GM18951 (cell line): ENCODE data around the gene COMT.

Experiments
- POLR2A ChIP-seq: IDR thresholded peaks from 4 replicates; pipeline ENCODE4 v1.6.1; 2011; ENCODE audit warnings: mild to moderate bottlenecking; ENCODE audit not compliant: insufficient read length, insufficient read depth; ENCODE audit errors: extremely low read depth
- in situ Hi-C: fragments of 300-500 bp; cut with MboI; formaldehyde crosslinking; loops from one replicate; pipeline ENCODE4 v1.12.0; 2022; ENCODE audit warnings: low sequenced_read_pairs, mixed read lengths, inconsistent platforms; ENCODE audit not compliant: unreplicated experiment

COMT gene

GRCh38 chr22:19940536-19941364 is 822 bp upstream of the COMT start:
- in situ Hi-C loops: no loop called here

GRCh38 chr22:19942157-19943081 is 847 bp downstream of the COMT start:
- TF ChIP-seq POLR2A: no peak
- in situ Hi-C loops: no loop called here

More at GRCh38 chr22:19940536-19941364, 822 bp upstream of the COMT start:
- no peak for TF ChIP-seq POLR2A

GRCh38 chr22:19943082-19944026 is 1.8 kb downstream of the COMT start:
- in situ Hi-C loops: no loop called here
- TF ChIP-seq POLR2A: no peak

- TF ChIP-seq POLR2A: no peak
- in situ Hi-C loops: no loop called here
Observed at GRCh38 chr22:19948057-19948760, 6.6 kb downstream of the COMT start.

GRCh38 chr22:19951346-19951745 is 9.8 kb downstream of the COMT start:
- in situ Hi-C loops: no loop called here
- no peak for TF ChIP-seq POLR2A

GRCh38 chr22:19955241-19956128 is 13.9 kb downstream of the COMT start:
- no peak for TF ChIP-seq POLR2A
- in situ Hi-C loops: no loop called here

- in situ Hi-C loops: no loop called here
- TF ChIP-seq POLR2A: no peak
Observed at GRCh38 chr22:19957445-19957844, 15.9 kb downstream of the COMT start.

GRCh38 chr22:19958083-19959042 is 16.8 kb downstream of the COMT start:
- in situ Hi-C loops: no loop called here
- TF ChIP-seq POLR2A: no peak

- TF ChIP-seq POLR2A: no peak
- in situ Hi-C loops: no loop called here
Observed at GRCh38 chr22:19959043-19959586, 17.5 kb downstream of the COMT start.
